ENCODE results near the gene NDRG4. TPM values are rescaled to one million over a fixed set of nuclear protein-coding genes. Genes with fewer than 3 reads are reported as not detected.

NDRG4 gene
- total and polyA plus RNA-seq, 2 of the 13 experiments (the other 11 are each of a cell fraction or from before 2014, with no cell fraction given): 1.7 to 2.7 TPM

GRCh38 chr16:58455750-58456149 is 44.2 kb upstream of the NDRG4 start:
- ATAC-seq (peak; percentile 26), FAIRE-seq (no peak), DNase-seq (ENCODE audit: low spot score) (no peak)
- H3K27ac ChIP-seq (ENCODE audit: extremely low read length, insufficient read depth, low read length): no peak overlapping the region
- POLR2A ChIA-PET: no interaction called here
- no peaks in the 10 kb centered on the region for H3K36me3 ChIP-seq (replicated peaks in 1 of 2; ENCODE audit: control insufficient read depth in 1 of 2, insufficient read depth in 2 of 2, low read length in 2 of 2)
- H3K79me2 ChIP-seq (ENCODE audit: insufficient read depth, low read length): no peaks in the 10 kb centered on the region
- no peak overlapping the region for H3K9ac ChIP-seq (ENCODE audit: insufficient read depth, low read depth, low read length)
- peaks cover 0 to 6% of the 10 kb centered on the region in 2 experiments; a peak in 1 of 5 replicates for H3K27me3 ChIP-seq (ENCODE audit: control insufficient read depth in 1 of 2, insufficient read depth in 2 of 2, low read length in 2 of 2)
- CTCF ChIA-PET (ENCODE audit: low intra/inter-chr PET ratio, low total read pairs): no interaction called here
- no peak overlapping the region for H3K4me3 ChIP-seq (replicated peaks in 1 of 3; ENCODE audit: insufficient read depth in 1 of 3, low read depth in 2 of 3, low read length in 3 of 3)
- in situ Hi-C loops (cut with HindIII; ENCODE audit: extremely low pct_ligation_motif_present, low pct_unique_long_range_greater_than_20kb): no loop called here
- H3K4me2 ChIP-seq (ENCODE audit: low read depth, low read length): 0 out of 2 replicates have a peak overlapping the region, but pooled peaks have one; percentile 4
- H4K20me1 ChIP-seq (ENCODE audit: insufficient read depth, low read length): no peaks in the 10 kb centered on the region
- 5% methylated on average over 2 of the region's 2 CpGs for WGBS (ENCODE audit: low lambda C conversion rate)
- intact Hi-C loops (cut with micrococcal nuclease; ENCODE audit: unreplicated experiment): no loop called here
- TF ChIP-seq ZNF101 (CRISPR knock-in tag; IDR thresholded peaks at IDR 0.05; ENCODE audit: borderline replicate concordance, low read depth) (no peak), ZBTB7B (CRISPR knock-in tag; IDR thresholded peaks at IDR 0.05) (no peak), ZNF549 (CRISPR knock-in tag; IDR thresholded peaks at IDR 0.05) (no peak), ZSCAN30 (CRISPR knock-in tag; IDR thresholded peaks at IDR 0.05) (no peak), ZC3H4 (CRISPR knock-in tag; IDR thresholded peaks at IDR 0.05; ENCODE audit: borderline replicate concordance) (no peak), FOXK2 (IDR thresholded peaks at IDR 0.05) (no peak), MTA1 (CRISPR knock-in tag; IDR thresholded peaks at IDR 0.05; ENCODE audit: borderline replicate concordance) (no peak), SRSF1 (optimal IDR thresholded peaks at IDR 0.05; ENCODE audit: low read depth, low read length) (no peak), ZNF3 (CRISPR knock-in tag; IDR thresholded peaks at IDR 0.05) (no peak), SSRP1 (CRISPR knock-in tag; IDR thresholded peaks at IDR 0.05) (no peak), SOX13 (IDR thresholded peaks at IDR 0.05) (no peak), SOX13 (CRISPR knock-in tag; conservative IDR thresholded peaks at IDR 0.05 in 1 of 2, IDR thresholded peaks at IDR 0.05 in 1 of 2) (no peak)
- no TSS peak for BruUV-seq (replicated peaks)
- H3K4me1 ChIP-seq (ENCODE audit: insufficient read depth, low read length): peaks cover 64% of the 10 kb centered on the region
- H3K9me3 ChIP-seq (ENCODE audit: low read length): no peaks in the 10 kb centered on the region
- H2AFZ ChIP-seq (ENCODE audit: low read length): no peak overlapping the region
